ENCODE measurements around the gene CCDC97. TPM values are rescaled to one million over a fixed set of nuclear protein-coding genes. Genes with fewer than 3 reads are reported as not detected.
A peak's percentile ranks its signal among the peaks of the same experiment; 100 is the strongest.

Gene CCDC97
- total RNA-seq, 1 donor from 2014 or later = 30.4 TPM

DNA sequence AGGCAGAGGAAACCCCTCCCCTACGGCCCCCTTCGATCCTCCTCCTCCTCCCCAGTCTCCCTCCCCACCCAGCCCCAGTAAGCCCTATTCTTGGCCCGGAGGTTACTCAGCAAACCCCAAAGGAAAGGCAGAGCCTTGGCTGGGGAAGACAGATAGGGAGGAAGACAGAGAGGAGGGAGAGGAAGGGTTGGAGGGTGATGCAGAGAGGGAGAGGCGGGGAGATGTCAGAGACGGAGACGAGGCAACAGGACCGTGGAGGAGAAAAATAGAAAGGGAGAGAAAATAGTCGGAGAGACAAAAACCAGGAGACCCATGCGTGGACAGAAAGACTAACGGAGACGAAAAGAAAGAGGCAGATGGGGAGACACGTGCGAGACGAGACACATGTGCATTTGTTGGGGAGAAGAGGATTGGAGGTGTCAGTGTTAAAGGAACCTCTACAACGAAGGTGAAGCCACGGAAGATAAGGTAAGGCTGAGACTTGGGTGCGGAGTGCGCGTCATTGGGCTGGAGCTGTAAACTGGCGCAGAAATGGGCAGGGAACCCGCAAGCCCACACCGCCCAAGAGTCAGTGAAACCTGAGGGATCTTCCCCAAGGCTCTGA lies 40.9 kb downstream of the CCDC97 start:
- peaks cover 37% of the 10 kb centered on the region for H3K4me1 Mint-ChIP-seq
- no peaks in the 10 kb centered on the region for H3K27me3 Mint-ChIP-seq
- H3K9me3 Mint-ChIP-seq = no peaks in the 10 kb centered on the region
- peak overlapping the region; percentile 88 for H3K27ac Mint-ChIP-seq
- no peak for DNase-seq
- H3K36me3 Mint-ChIP-seq (ENCODE audit: low read depth) = peaks cover 44% of the 10 kb centered on the region
- peak overlapping the region; percentile 92 for H3K4me3 Mint-ChIP-seq
- intact Hi-C loops (cut with micrococcal nuclease) = loop anchor here (1.0 to 10.0 kb wide), 3 partner anchors 88 to 576 kb away; partner anchors contain the start of genes ARHGEF1, MIA and RAB4B

GRCh38 chr19:41351339-41352245 lies 41.6 kb downstream of the CCDC97 start:
- peaks cover 41% of the 10 kb centered on the region for H3K4me1 Mint-ChIP-seq
- peaks cover 41% of the 10 kb centered on the region for H3K36me3 Mint-ChIP-seq (ENCODE audit: low read depth)
- peak overlapping the region; percentile 88 for H3K27ac Mint-ChIP-seq
- peak overlapping the region; percentile 92 for H3K4me3 Mint-ChIP-seq
- no peaks in the 10 kb centered on the region for H3K27me3 Mint-ChIP-seq
- peak; percentile 96 for DNase-seq
- H3K9me3 Mint-ChIP-seq = no peaks in the 10 kb centered on the region
- intact Hi-C loops (cut with micrococcal nuclease) = loop anchor here (1.0 to 10.0 kb wide), 6 partner anchors 23 to 577 kb away; partner anchors contain the start of genes ARHGEF1, BCKDHA, EXOSC5 and MIA

- no peaks in the 10 kb centered on the region for H3K9me3 Mint-ChIP-seq
- H3K4me1 Mint-ChIP-seq = peaks cover 48% of the 10 kb centered on the region
- intact Hi-C loops (cut with micrococcal nuclease) = loop anchor here (1.0 to 10.0 kb wide), 5 partner anchors 24 to 577 kb away; partner anchors contain the start of genes ARHGEF1, BCKDHA, EXOSC5 and MIA
- no peaks in the 10 kb centered on the region for H3K27me3 Mint-ChIP-seq
- peak overlapping the region; percentile 92 for H3K4me3 Mint-ChIP-seq
- peaks cover 42% of the 10 kb centered on the region for H3K36me3 Mint-ChIP-seq (ENCODE audit: low read depth)
- H3K27ac Mint-ChIP-seq = peak overlapping the region; percentile 88
- no peak for DNase-seq
These were observed 42.3 kb downstream of the CCDC97 start for GRCh38 chr19:41352279-41352608.

- no peaks in the 10 kb centered on the region for H3K9me3 Mint-ChIP-seq
- H3K27me3 Mint-ChIP-seq = no peaks in the 10 kb centered on the region
- H3K36me3 Mint-ChIP-seq (ENCODE audit: low read depth) = peaks cover 39% of the 10 kb centered on the region
- intact Hi-C loops (cut with micrococcal nuclease) = loop anchor here (1.0 to 10.0 kb wide), 5 partner anchors 25 to 578 kb away; partner anchors contain the start of genes ARHGEF1, BCKDHA, EXOSC5 and MIA
- peak; percentile 94 for DNase-seq
- H3K27ac Mint-ChIP-seq = peak overlapping the region; percentile 88
- H3K4me1 Mint-ChIP-seq = peaks cover 53% of the 10 kb centered on the region
- peak overlapping the region; percentile 92 for H3K4me3 Mint-ChIP-seq
These were observed 42.9 kb downstream of the CCDC97 start for GRCh38 chr19:41352609-41353465.

DNA sequence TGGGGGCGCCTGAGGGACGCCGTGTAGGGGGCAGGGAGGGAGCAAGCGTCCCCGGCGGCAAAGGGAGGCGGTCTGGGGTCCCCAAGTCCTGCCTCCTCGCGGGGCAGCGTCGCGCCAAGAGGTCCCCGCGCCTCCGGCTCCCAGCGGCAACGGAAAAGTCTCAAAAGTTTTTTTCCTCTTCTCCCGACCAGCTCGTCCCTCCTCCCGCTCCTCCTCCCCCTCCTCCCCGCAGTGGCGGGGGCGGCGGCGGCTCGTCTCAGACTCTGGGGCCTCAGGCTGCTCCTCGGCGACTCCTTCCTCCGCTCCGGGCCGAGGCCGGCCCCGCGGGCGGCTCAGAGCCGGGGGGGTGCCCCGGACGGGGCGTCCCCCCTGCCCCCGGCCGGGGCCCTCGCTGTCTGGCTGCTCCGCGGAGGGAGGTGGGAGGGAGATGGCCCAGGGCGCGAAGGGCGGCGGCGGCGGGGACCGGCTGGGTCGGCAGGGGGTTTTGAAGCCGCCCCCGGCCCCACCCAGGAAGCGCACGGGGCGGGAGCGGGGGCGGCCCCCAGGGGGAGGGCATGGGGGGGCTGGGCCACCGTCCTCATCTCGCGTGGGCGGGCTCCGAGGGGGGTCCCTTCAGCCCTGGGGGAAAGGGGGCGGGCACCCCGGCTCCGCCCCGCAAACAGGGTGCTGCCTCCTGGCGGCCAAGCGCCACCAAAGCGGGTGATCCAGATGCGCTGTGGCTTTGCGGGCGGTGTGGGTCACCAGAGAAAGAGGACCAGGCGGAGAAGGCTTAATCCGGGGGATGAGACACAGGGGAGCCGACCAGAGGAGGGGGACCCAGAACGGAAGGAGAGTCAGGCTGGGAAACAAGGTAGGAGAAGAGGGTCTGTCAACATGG lies 43.7 kb downstream of the CCDC97 start, which contains the start of gene TGFB1:
Gene TGFB1, minus strand, starts transcription at position 457 of the 877 bp plus-strand sequence. CDS start 878 bp downstream, outside the sequence.
- Mint-ChIP-seq H3K4me3 (peak within 1 kb of the TSS; percentile 92), H3K9me3 (no peaks in the 10 kb centered on the region), H3K4me1 (peaks cover 56% of the 10 kb centered on the region), H3K27me3 (no peaks in the 10 kb centered on the region), H3K36me3 (ENCODE audit: low read depth) (peaks cover 34% of the 10 kb centered on the region), H3K27ac (peak within 1 kb of the TSS; percentile 96)
- intact Hi-C loops (cut with micrococcal nuclease) = loop anchor here (1.0 to 10.0 kb wide), 4 partner anchors 10 to 579 kb away; partner anchors contain the start of genes ARHGEF1, MIA and RAB4B
- DNase-seq = peak; percentile 98

DNA sequence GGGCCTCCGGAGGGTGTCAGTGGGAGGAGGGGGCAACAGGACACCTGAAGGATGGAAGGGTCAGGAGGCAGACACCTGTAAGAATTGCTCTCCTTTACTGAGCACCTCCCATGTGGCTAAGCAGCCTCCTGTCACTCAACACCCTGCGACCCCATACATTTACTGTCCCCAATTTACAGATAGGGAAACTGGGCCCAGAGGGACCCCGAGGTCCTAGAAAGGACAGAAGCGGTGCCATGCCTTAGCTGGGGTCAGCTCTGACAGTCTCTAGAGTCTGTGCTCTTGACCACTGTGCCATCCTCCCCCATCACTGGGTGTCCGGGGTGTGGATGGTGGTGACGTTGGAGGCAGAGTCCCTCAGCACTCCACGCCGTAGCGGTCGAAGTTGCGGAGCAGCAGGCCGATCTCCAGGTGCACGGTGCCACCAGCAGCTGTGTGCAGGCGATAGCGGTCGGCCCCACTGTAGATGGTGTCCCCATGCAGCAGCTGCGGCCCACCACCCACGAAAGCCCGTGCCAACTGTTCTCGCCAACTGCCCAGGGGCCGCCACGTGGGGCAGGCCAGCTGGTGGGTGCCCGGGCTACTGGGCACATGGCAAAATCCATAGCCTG lies 44.5 kb downstream of the CCDC97 start:
- peak overlapping the region; percentile 92 for H3K4me3 Mint-ChIP-seq
- H3K9me3 Mint-ChIP-seq = no peaks in the 10 kb centered on the region
- H3K27ac Mint-ChIP-seq = peak overlapping the region; percentile 96
- intact Hi-C loops (cut with micrococcal nuclease) = loop anchor here (1.0 to 10.0 kb wide), 3 partner anchors 9 to 580 kb away; partner anchors contain the start of genes ARHGEF1, MIA and RAB4B
- H3K27me3 Mint-ChIP-seq = no peaks in the 10 kb centered on the region
- peaks cover 49% of the 10 kb centered on the region for H3K4me1 Mint-ChIP-seq
- DNase-seq = no peak
- peaks cover 29% of the 10 kb centered on the region for H3K36me3 Mint-ChIP-seq (ENCODE audit: low read depth)

DNA sequence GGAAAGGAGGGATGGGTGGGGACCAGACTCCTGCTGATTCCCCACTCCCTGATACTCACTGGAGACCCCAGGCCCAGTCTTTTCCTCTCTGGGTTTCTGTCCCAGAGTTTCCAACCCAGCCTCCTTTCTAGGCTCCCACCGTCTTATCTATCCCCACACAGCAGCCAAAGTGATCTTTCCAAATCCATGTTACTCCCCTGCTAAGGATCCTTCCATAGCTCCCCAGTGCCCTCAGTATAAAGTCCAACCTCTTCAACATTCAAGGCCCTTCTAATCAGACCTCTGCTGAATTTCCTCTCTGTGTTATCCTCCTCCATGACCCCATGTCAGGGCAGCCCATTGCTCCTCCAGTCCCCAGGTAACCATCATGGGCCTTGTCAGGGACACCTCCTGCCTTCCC lies 45.1 kb downstream of the CCDC97 start:
- Mint-ChIP-seq H3K9me3 (no peaks in the 10 kb centered on the region), H3K36me3 (ENCODE audit: low read depth) (peaks cover 33% of the 10 kb centered on the region), H3K4me3 (peak overlapping the region; percentile 66), H3K4me1 (peaks cover 47% of the 10 kb centered on the region), H3K27ac (peak overlapping the region; percentile 89), H3K27me3 (no peaks in the 10 kb centered on the region)
- DNase-seq = no peak
- intact Hi-C loops (cut with micrococcal nuclease) = loop anchor here (10.0 kb wide), 2 partner anchors 530 to 580 kb away; partner anchors contain the start of genes ARHGEF1, MIA and RAB4B

- peak; percentile 67 for DNase-seq
- no peaks in the 10 kb centered on the region for H3K9me3 Mint-ChIP-seq
- peaks cover 33% of the 10 kb centered on the region for H3K36me3 Mint-ChIP-seq (ENCODE audit: low read depth)
- peak overlapping the region; percentile 89 for H3K27ac Mint-ChIP-seq
- peak overlapping the region; percentile 66 for H3K4me3 Mint-ChIP-seq
- no peaks in the 10 kb centered on the region for H3K27me3 Mint-ChIP-seq
- intact Hi-C loops (cut with micrococcal nuclease) = loop anchor here (2.0 to 10.0 kb wide), 3 partner anchors 199 to 581 kb away; partner anchors contain the start of genes ARHGEF1, MIA and RAB4B
- peaks cover 45% of the 10 kb centered on the region for H3K4me1 Mint-ChIP-seq
These were observed 45.8 kb downstream of the CCDC97 start for GRCh38 chr19:41355802-41356201.

DNA sequence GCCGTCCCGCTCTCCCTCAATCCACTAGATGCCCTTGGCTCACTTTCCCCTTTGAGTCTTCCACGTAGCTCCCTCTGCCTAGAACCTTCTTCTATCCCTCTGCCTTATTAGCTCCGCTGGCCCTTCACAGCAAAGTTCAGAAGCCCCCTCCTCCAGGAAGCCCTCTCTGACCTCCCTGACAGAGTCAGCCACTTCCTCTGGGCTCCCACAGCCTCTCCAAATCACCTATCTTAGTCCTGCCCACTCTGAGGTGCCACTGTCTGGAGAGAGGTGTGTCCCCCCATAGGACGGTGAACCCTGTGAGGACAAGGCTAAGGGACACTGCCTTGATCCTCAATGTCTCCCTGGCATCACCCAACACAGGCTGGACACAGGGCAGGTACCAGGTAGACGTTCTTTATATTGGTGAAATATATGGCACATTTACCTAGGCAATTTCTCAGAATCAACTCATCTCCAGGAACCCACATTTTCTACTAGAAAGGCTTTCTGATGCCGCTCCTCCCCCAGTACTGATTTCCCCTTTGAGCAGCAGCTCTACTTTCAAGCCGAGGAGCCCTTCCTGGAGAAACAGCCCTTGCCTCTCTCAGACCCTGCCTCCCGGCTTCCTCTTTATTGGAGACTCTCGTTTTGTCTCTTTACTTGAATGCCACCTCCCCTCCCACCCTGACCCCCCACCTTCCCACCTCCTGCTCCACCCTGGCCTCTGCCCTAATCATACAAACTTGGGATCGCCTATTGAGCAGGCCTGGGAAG lies 47.2 kb downstream of the CCDC97 start:
- H3K9me3 Mint-ChIP-seq = no peaks in the 10 kb centered on the region
- intact Hi-C loops (cut with micrococcal nuclease) = loop anchor here (2.0 to 10.0 kb wide), 3 partner anchors 198 to 582 kb away; partner anchors contain the start of genes ARHGEF1, MIA and RAB4B
- no peaks in the 10 kb centered on the region for H3K27me3 Mint-ChIP-seq
- DNase-seq = peak; percentile 83
- H3K36me3 Mint-ChIP-seq (ENCODE audit: low read depth) = peaks cover 26% of the 10 kb centered on the region
- H3K27ac Mint-ChIP-seq = peak overlapping the region; percentile 94
- H3K4me3 Mint-ChIP-seq = peak overlapping the region; percentile 78
- H3K4me1 Mint-ChIP-seq = peaks cover 42% of the 10 kb centered on the region

GRCh38 chr19:41357746-41358145 lies 47.8 kb downstream of the CCDC97 start:
- intact Hi-C loops (cut with micrococcal nuclease) = loop anchor here (2.0 to 10.0 kb wide), 3 partner anchors 197 to 583 kb away; partner anchors contain the start of genes ARHGEF1, MIA and RAB4B
- Mint-ChIP-seq H3K27me3 (no peaks in the 10 kb centered on the region), H3K9me3 (no peaks in the 10 kb centered on the region), H3K4me3 (peak overlapping the region; percentile 78), H3K36me3 (ENCODE audit: low read depth) (peaks cover 24% of the 10 kb centered on the region), H3K4me1 (peaks cover 46% of the 10 kb centered on the region), H3K27ac (peak overlapping the region; percentile 94)
- DNase-seq = no peak

DNA sequence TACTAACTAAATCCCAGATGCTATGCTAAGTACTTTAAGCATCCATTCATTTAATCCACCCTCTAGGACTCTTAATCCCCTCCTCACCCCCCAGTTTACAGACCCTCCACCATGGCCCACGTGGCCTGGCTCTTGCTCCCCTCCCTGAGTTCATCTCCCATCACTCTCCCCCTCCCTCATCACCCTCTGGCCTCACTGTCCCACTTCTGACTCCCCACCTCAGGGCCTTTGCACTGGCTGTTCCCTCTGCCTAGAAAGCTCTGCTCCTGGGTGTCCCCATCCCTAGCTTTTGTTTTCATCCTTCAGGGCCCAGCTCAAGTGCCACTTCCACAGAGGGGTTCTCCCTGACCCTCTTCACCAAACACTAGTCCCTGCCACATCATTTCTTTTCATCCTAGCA lies 49.8 kb downstream of the CCDC97 start:
- H3K36me3 Mint-ChIP-seq (ENCODE audit: low read depth) = peaks cover 26% of the 10 kb centered on the region
- no peaks in the 10 kb centered on the region for H3K27me3 Mint-ChIP-seq
- H3K27ac Mint-ChIP-seq = peak overlapping the region; percentile 40
- no peaks in the 10 kb centered on the region for H3K9me3 Mint-ChIP-seq
- peaks cover 56% of the 10 kb centered on the region for H3K4me1 Mint-ChIP-seq
- intact Hi-C loops (cut with micrococcal nuclease) = loop anchor here (5.0 to 10.0 kb wide), 3 partner anchors 173 to 585 kb away; partner anchors contain the start of genes ARHGEF1, MIA and RAB4B
- no peak overlapping the region for H3K4me3 Mint-ChIP-seq
- no peak for DNase-seq

Measured in activated CD4-positive, alpha-beta T cell treated with anti-CD3 and anti-CD28 coated beads, Interleukin-2, amount 10 ng/mL, durations not matched to agents 24 days and 14 days (primary cell).